ENCODE measurements around the gene ANXA9. TPM values are rescaled to one million over a fixed set of nuclear protein-coding genes. Genes with fewer than 3 reads are reported as not detected.

ANXA9 gene
- total RNA-seq, 1 donor from 2014 or later = not detected

DNA sequence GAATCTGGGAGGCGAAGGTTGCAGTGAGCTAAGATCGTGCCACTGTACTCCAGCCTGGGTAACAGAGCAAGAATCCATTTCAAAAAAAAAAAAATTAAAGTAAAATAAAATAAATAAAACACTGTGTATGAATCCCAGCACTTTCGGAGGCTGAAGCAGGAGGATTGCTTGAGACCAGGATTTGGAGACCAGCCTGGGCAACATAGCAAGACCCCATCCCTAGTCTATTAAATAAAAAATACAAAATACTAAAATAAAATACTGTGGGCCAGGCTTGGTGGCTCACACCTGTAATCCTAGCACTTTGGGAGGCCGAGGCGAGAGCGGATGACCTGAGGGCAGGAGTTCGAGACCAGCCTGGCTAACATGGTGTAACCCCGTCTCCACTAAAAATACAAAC, 50.1 kb downstream of the ANXA9 start:
- intact Hi-C loops (cut with DNase I) = no loop called here
- DNase-seq (no peak), ATAC-seq (ENCODE audit: poor library complexity) (no peak)

DNA sequence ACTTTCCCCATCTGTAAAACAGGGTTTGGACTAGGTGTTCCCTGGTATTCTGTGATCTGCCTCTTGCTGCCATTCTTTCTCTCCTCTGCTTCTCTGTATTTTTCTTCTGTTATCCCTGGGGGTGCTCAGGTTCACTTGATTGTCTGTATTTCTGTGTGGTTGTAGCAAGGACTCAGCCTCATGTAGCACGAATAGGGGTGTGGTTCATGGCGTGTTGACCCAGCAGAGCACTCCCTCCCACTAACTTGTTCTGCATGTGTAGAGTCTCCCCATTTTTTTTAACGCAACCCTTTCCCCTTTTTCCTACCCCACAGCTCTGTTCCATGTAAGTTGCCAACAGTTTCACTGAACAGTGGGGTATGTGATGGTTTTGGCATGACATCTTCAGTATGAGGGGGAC, 53.1 kb downstream of the ANXA9 start:
- intact Hi-C loops (cut with DNase I) = no loop called here
- no peak for ATAC-seq (ENCODE audit: poor library complexity)
- no peak for DNase-seq

DNA sequence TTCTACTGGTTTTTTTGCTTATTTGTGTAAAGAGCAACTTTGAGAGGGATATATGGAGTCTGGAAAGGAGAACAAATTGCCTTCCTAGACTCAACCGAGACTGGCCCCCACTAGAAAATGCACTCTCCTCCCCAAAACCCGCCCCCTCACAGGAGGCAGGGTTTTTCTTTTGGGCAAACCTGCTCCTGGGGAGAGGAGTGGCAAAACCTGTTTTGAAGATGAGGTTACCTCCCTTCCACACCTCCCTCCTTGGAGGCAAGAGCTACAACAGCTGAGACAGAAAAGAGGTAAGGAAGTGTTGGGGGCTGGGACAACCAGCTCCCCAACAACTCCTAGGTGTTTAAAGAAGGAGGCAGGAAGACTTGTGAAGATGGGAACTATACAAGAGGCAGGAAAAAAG, 54.3 kb downstream of the ANXA9 start, which contains the start of gene BNIPL:
Gene BNIPL (plus strand): TSS at position 231 of the 400 bp plus-strand sequence. CDS start 140 bp downstream, at position 371.
- intact Hi-C loops (cut with DNase I) = no loop called here
- ATAC-seq (ENCODE audit: poor library complexity) (no peak), DNase-seq (no peak)

DNA sequence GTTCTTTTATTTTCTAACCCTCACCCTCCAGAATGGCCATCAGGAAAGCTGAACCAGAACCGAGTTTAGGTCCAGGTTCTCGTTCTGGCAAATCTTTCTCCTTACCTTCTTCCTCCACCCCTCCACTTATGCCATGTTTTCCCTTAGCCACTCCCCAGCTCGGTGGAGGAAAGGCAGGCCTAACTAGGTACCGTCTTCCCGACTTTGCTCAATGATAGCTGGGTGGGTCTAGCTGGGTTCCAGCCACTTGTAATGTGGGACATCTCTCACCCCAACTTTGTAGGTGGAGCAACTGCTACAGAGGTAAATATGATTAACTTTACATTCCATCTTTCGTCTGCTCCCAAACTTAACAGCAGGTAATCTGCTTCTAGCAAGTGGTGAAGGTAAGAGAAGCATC, 54.9 kb downstream of the ANXA9 start:
- intact Hi-C loops (cut with DNase I) = no loop called here
- no peak for ATAC-seq (ENCODE audit: poor library complexity)

DNA sequence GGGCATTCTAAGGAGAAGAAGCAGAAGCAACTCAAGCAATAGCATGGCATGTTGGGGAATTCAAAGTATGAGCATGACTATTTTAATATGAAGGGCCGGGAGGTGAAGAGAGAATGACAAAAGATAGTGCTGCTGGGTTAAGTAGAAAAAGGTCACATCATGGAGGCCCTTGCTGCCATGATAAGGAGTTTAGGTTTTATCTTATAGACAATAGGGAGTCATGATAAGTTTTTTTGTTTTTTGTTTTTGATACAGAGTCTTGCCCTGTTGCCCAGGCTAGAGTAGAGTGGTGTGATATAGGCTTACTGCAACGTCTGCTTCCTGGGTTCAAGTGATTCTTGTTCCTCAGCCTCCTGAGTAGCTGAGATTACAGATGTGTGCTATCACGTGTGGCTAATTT, 57.4 kb downstream of the ANXA9 start:
- ATAC-seq (ENCODE audit: poor library complexity) (no peak), DNase-seq (no peak)
- intact Hi-C loops (cut with DNase I) = no loop called here

More for the DNA sequence above, 54.9 kb downstream of the ANXA9 start:
- no peak for DNase-seq

DNA sequence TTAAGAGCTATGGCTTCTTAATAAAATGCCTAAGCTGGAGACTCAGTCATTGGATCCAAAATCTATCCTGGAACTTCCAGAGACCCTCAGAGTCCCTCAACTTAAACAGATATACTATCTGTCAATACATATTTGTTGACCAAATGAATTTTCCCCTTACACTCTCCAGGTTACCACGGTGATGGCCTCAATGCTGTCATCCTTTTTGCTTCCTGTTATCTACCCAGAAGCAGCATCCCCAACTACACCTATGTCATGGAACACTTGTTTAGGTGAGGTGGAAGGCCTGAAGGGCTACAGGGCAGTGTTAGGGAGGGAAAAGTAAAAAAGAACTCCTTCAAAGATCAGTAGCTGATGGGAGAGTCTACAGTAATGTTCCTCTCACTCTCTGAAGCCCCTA, 61.1 kb downstream of the ANXA9 start:
- intact Hi-C loops (cut with DNase I) = no loop called here
- DNase-seq (no peak), ATAC-seq (ENCODE audit: poor library complexity) (no peak)

Other genes with a start within 250 kb of the ANXA9 start
- 34.9 TPM for gene CTSS, start 216.5 kb upstream of the ANXA9 start, total RNA-seq
- 4.9 TPM for gene CTSK, start 174.0 kb upstream of the ANXA9 start, total RNA-seq
- gene ARNT, start 105.7 kb upstream of the ANXA9 start, total RNA-seq = 26.2 TPM
- not detected for gene CTXND2, start 95.2 kb upstream of the ANXA9 start, total RNA-seq
- gene SETDB1, start 55.9 kb upstream of the ANXA9 start, total RNA-seq = 15.7 TPM
- 82.5 TPM for gene CERS2, start 7.5 kb upstream of the ANXA9 start, total RNA-seq
- 41.6 TPM for gene MINDY1, start 24.6 kb downstream of the ANXA9 start, total RNA-seq
- gene PRUNE1, start 26.2 kb downstream of the ANXA9 start, total RNA-seq = 41.3 TPM
- 0.43 TPM for gene BNIPL, start 54.3 kb downstream of the ANXA9 start, total RNA-seq
- 7.3 TPM for gene C1orf56, start 65.5 kb downstream of the ANXA9 start, total RNA-seq
- 24.3 TPM for gene CDC42SE1, start 77.3 kb downstream of the ANXA9 start, total RNA-seq
- 2.9 TPM for gene MLLT11, start 78.1 kb downstream of the ANXA9 start, total RNA-seq
- 9.5 TPM for gene GABPB2, start 88.5 kb downstream of the ANXA9 start, total RNA-seq
- 56.6 TPM for gene SEMA6C, start 164.3 kb downstream of the ANXA9 start, total RNA-seq
- 1.5 TPM for gene TNFAIP8L2, start 174.4 kb downstream of the ANXA9 start, total RNA-seq
- gene LYSMD1, start 183.6 kb downstream of the ANXA9 start, total RNA-seq = 10.7 TPM
- gene SCNM1, start 183.9 kb downstream of the ANXA9 start, total RNA-seq = 17.5 TPM
- not detected for gene TMOD4, start 193.7 kb downstream of the ANXA9 start, total RNA-seq
- 37.5 TPM for gene VPS72, start 207.9 kb downstream of the ANXA9 start, total RNA-seq
- gene PIP5K1A, start 216.3 kb downstream of the ANXA9 start, total RNA-seq = 33.5 TPM

Measured in Right ventricle myocardium superior (tissue), 1 donor.